Cardiac fibroblast (primary cell): ENCODE data around the gene GMPR.
A peak's percentile ranks its signal among the peaks of the same experiment; 100 is the strongest.

Experiments
- DNase-seq, 2 donors: peaks; one replicate each; pipeline versions ENCODE4 v3.0.0 to v3.0.0-alpha.2; 2010; ENCODE audit warnings: low read depth in 2 of 2
- H3K4me3 ChIP-seq, 2 donors: replicated peaks in 1 of 2; 1 replicate in 1 of 2; 2 replicates in 1 of 2; pipeline ENCODE4 v1.5.1; 2011; ENCODE audit warnings: low read depth in 2 of 2, low read length in 2 of 2, mild to moderate bottlenecking in 2 of 2, moderate library complexity in 1 of 2
- CTCF ChIP-seq: IDR thresholded peaks from one replicate; pipeline ENCODE4 v1.5.1; 2011; ENCODE audit warnings: low read depth, mild to moderate bottlenecking, low read length, inconsistent platforms

The GMPR gene

GRCh38 chr6:16279243-16279642 is 40.9 kb downstream of the GMPR start:
- TF ChIP-seq CTCF = no peak
- DNase-seq = no peak

GRCh38 chr6:16282370-16282769 is 44.0 kb downstream of the GMPR start:
- no peak overlapping the region for H3K4me3 ChIP-seq
- TF ChIP-seq CTCF = no peak
- no peak for DNase-seq

More at GRCh38 chr6:16279243-16279642, 40.9 kb downstream of the GMPR start:
- H3K4me3 ChIP-seq = no peak overlapping the region

GRCh38 chr6:16284472-16284871 is 46.1 kb downstream of the GMPR start:
- TF ChIP-seq CTCF = no peak
- no peak for DNase-seq
- H3K4me3 ChIP-seq = no peak overlapping the region

GRCh38 chr6:16285467-16286150 is 47.2 kb downstream of the GMPR start:
- no peak overlapping the region for H3K4me3 ChIP-seq
- no peak for DNase-seq
- no peak for TF ChIP-seq CTCF

GRCh38 chr6:16286151-16286522 is 47.8 kb downstream of the GMPR start:
- TF ChIP-seq CTCF = peak; percentile 97
- peak; percentile 47 to 58 for DNase-seq
- no peak overlapping the region for H3K4me3 ChIP-seq

GRCh38 chr6:16288163-16288562 is 49.8 kb downstream of the GMPR start:
- no peak for TF ChIP-seq CTCF
- no peak overlapping the region for H3K4me3 ChIP-seq
- no peak for DNase-seq

GRCh38 chr6:16291739-16292138 is 53.4 kb downstream of the GMPR start:
- no peak for DNase-seq
- no peak overlapping the region for H3K4me3 ChIP-seq
- no peak for TF ChIP-seq CTCF
